GM21447 (cell line): ENCODE data around the gene ZDHHC14.
"Not testable (repeated sequence)": the region's sequence is repeated elsewhere in the genome, so short reads cannot be mapped to it uniquely, and the experiment has no call there.

ENCODE experiments used
- ATAC-seq: cut with Tn5 transposase; IDR thresholded peaks from one replicate; pipeline ENCODE4 v1.9.1; 2021; ENCODE audit not compliant: unreplicated experiment

The ZDHHC14 gene

GRCh38 chr6:157402996-157403685, 22.2 kb downstream of the ZDHHC14 start:
- ATAC-seq: no peak

- ATAC-seq: no peak
These were observed 22.7 kb downstream of the ZDHHC14 start for GRCh38 chr6:157403686-157404051.

- no peak for ATAC-seq
These were observed 25.0 kb downstream of the ZDHHC14 start for GRCh38 chr6:157405986-157406385.

GRCh38 chr6:157406661-157407060, 25.7 kb downstream of the ZDHHC14 start:
- ATAC-seq: no peak

- ATAC-seq: no peak
These were observed 26.7 kb downstream of the ZDHHC14 start for GRCh38 chr6:157407646-157408045.

GRCh38 chr6:157408427-157408826, 27.4 kb downstream of the ZDHHC14 start:
- not testable (repeated sequence) for ATAC-seq

GRCh38 chr6:157410045-157410444, 29.1 kb downstream of the ZDHHC14 start:
- ATAC-seq: no peak

GRCh38 chr6:157411368-157411767, 30.4 kb downstream of the ZDHHC14 start:
- ATAC-seq: no peak

GRCh38 chr6:157412791-157413190, 31.8 kb downstream of the ZDHHC14 start:
- no peak for ATAC-seq

- no peak for ATAC-seq
These were observed 39.5 kb downstream of the ZDHHC14 start for GRCh38 chr6:157420497-157420896.

GRCh38 chr6:157424491-157425020, 43.6 kb downstream of the ZDHHC14 start:
- no peak for ATAC-seq

GRCh38 chr6:157427969-157428368, 47.0 kb downstream of the ZDHHC14 start:
- ATAC-seq: no peak

- ATAC-seq: no peak
These were observed 47.6 kb downstream of the ZDHHC14 start for GRCh38 chr6:157428427-157429202.

- ATAC-seq: no peak
These were observed 48.3 kb downstream of the ZDHHC14 start for GRCh38 chr6:157429248-157429647.

- no peak for ATAC-seq
These were observed 49.8 kb downstream of the ZDHHC14 start for GRCh38 chr6:157430834-157431233.

- ATAC-seq: no peak
These were observed 51.4 kb downstream of the ZDHHC14 start for GRCh38 chr6:157432231-157432891.

- ATAC-seq: no peak
These were observed 51.9 kb downstream of the ZDHHC14 start for GRCh38 chr6:157432892-157433265.

- ATAC-seq: no peak
These were observed 52.7 kb downstream of the ZDHHC14 start for GRCh38 chr6:157433678-157434081.

- ATAC-seq: no peak
These were observed 53.5 kb downstream of the ZDHHC14 start for GRCh38 chr6:157434349-157435033.

GRCh38 chr6:157436219-157436943, 55.4 kb downstream of the ZDHHC14 start:
- ATAC-seq: no peak

- ATAC-seq: no peak
These were observed 56.0 kb downstream of the ZDHHC14 start for GRCh38 chr6:157436944-157437336.
